SK-N-SH (cell line): ENCODE measurements around the gene TMEM205.

Experiments
- EZH2phosphoT487 ChIP-seq: fragments of 200-600 bp; sonication (generic); IDR thresholded peaks from 2 replicates; pipeline ENCODE4 v1.6.1; 2017; ENCODE audit warnings: low read depth, mixed run types, mild to moderate bottlenecking, antibody characterized with exemption, moderate library complexity, borderline replicate concordance
- FOXJ3 ChIP-seq: sonication (generic); formaldehyde crosslinking; IDR thresholded peaks from 2 replicates; pipeline ENCODE4 v1.5.1; 2020; ENCODE audit warnings: mild to moderate bottlenecking, missing genetic modification reagents
- MEF2A ChIP-seq: IDR thresholded peaks from 2 replicates; pipeline ENCODE4 v1.4.0; 2012; ENCODE audit warnings: low read depth, borderline replicate concordance
- NFIC ChIP-seq: IDR thresholded peaks from 2 replicates; pipeline ENCODE4 v1.4.0; 2012; ENCODE audit warnings: borderline replicate concordance
- POLR2AphosphoS5 ChIP-seq: IDR thresholded peaks from 2 replicates; pipeline ENCODE4 v1.6.1; 2012; ENCODE audit warnings: low read depth, low read length
- RCOR1 ChIP-seq: fragments of 150-350 bp; IDR thresholded peaks from 2 replicates; pipeline ENCODE4 v1.6.1; 2017; ENCODE audit warnings: antibody characterized with exemption, low read length
- TF ChIP-seq, protein P1 (sequence below): fragments of 200-600 bp; sonication (generic); IDR thresholded peaks from 2 replicates; pipeline ENCODE4 v1.6.1; 2017; ENCODE audit warnings: antibody characterized with exemption, mild to moderate bottlenecking, moderate library complexity
- TF ChIP-seq, protein P2 (sequence below): IDR thresholded peaks from 2 replicates; pipeline ENCODE4 v1.4.0; 2012; ENCODE audit warnings: low read depth
- TF ChIP-seq, protein P3 (sequence below): IDR thresholded peaks from 2 replicates; pipeline ENCODE4 v1.4.0; 2012; ENCODE audit warnings: low read depth, borderline replicate concordance
- TF ChIP-seq, protein P4 (sequence below): fragments of 150-350 bp; IDR thresholded peaks from 2 replicates; pipeline ENCODE4 v1.6.1; 2017; ENCODE audit warnings: antibody characterized with exemption, low read length, low read depth, borderline replicate concordance
- TF ChIP-seq, protein P5 (sequence below): IDR thresholded peaks from 2 replicates; pipeline ENCODE4 v1.6.1; 2012; ENCODE audit warnings: mild to moderate bottlenecking, low read depth, low read length, moderate library complexity

DNA sequence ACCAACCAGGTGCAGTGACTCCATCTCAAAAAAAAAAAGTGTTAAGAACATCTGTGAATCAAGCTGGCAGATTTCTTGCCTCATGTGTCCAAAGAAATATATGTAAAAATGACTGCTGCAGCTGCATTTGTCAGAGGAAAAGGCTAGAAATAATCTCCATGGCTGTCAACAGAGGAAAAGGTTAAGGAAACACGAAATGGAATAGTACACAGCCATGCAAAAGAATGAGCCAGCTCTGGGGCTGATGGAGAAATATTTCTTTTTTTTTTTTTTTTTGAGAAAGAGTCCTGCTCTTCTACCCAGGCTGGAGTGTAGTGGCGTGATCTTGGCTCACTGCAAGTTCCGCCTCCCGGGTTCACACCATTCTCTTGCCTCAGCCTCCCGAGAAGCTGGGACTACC is 13.2 kb downstream of the TMEM205 start:
- TF ChIP-seq, protein P1, sequence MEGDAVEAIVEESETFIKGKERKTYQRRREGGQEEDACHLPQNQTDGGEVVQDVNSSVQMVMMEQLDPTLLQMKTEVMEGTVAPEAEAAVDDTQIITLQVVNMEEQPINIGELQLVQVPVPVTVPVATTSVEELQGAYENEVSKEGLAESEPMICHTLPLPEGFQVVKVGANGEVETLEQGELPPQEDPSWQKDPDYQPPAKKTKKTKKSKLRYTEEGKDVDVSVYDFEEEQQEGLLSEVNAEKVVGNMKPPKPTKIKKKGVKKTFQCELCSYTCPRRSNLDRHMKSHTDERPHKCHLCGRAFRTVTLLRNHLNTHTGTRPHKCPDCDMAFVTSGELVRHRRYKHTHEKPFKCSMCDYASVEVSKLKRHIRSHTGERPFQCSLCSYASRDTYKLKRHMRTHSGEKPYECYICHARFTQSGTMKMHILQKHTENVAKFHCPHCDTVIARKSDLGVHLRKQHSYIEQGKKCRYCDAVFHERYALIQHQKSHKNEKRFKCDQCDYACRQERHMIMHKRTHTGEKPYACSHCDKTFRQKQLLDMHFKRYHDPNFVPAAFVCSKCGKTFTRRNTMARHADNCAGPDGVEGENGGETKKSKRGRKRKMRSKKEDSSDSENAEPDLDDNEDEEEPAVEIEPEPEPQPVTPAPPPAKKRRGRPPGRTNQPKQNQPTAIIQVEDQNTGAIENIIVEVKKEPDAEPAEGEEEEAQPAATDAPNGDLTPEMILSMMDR, result no peak
- TF ChIP-seq, protein P2, sequence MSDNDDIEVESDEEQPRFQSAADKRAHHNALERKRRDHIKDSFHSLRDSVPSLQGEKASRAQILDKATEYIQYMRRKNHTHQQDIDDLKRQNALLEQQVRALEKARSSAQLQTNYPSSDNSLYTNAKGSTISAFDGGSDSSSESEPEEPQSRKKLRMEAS, result no peak
- no peak for TF ChIP-seq NFIC
- TF ChIP-seq, protein P3, sequence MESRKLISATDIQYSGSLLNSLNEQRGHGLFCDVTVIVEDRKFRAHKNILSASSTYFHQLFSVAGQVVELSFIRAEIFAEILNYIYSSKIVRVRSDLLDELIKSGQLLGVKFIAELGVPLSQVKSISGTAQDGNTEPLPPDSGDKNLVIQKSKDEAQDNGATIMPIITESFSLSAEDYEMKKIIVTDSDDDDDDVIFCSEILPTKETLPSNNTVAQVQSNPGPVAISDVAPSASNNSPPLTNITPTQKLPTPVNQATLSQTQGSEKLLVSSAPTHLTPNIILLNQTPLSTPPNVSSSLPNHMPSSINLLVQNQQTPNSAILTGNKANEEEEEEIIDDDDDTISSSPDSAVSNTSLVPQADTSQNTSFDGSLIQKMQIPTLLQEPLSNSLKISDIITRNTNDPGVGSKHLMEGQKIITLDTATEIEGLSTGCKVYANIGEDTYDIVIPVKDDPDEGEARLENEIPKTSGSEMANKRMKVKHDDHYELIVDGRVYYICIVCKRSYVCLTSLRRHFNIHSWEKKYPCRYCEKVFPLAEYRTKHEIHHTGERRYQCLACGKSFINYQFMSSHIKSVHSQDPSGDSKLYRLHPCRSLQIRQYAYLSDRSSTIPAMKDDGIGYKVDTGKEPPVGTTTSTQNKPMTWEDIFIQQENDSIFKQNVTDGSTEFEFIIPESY, result no peak
- TF ChIP-seq, protein P4, sequence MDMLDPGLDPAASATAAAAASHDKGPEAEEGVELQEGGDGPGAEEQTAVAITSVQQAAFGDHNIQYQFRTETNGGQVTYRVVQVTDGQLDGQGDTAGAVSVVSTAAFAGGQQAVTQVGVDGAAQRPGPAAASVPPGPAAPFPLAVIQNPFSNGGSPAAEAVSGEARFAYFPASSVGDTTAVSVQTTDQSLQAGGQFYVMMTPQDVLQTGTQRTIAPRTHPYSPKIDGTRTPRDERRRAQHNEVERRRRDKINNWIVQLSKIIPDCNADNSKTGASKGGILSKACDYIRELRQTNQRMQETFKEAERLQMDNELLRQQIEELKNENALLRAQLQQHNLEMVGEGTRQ, result no peak
- no peak for TF ChIP-seq FOXJ3
- TF ChIP-seq RCOR1, result no peak
- TF ChIP-seq MEF2A, result no peak
- no peak for TF ChIP-seq POLR2AphosphoS5
- TF ChIP-seq, protein P5, sequence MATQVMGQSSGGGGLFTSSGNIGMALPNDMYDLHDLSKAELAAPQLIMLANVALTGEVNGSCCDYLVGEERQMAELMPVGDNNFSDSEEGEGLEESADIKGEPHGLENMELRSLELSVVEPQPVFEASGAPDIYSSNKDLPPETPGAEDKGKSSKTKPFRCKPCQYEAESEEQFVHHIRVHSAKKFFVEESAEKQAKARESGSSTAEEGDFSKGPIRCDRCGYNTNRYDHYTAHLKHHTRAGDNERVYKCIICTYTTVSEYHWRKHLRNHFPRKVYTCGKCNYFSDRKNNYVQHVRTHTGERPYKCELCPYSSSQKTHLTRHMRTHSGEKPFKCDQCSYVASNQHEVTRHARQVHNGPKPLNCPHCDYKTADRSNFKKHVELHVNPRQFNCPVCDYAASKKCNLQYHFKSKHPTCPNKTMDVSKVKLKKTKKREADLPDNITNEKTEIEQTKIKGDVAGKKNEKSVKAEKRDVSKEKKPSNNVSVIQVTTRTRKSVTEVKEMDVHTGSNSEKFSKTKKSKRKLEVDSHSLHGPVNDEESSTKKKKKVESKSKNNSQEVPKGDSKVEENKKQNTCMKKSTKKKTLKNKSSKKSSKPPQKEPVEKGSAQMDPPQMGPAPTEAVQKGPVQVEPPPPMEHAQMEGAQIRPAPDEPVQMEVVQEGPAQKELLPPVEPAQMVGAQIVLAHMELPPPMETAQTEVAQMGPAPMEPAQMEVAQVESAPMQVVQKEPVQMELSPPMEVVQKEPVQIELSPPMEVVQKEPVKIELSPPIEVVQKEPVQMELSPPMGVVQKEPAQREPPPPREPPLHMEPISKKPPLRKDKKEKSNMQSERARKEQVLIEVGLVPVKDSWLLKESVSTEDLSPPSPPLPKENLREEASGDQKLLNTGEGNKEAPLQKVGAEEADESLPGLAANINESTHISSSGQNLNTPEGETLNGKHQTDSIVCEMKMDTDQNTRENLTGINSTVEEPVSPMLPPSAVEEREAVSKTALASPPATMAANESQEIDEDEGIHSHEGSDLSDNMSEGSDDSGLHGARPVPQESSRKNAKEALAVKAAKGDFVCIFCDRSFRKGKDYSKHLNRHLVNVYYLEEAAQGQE, result no peak
- TF ChIP-seq EZH2phosphoT487, result no peak
